ENCODE measurements around the gene RUNX2. TPM values are rescaled to one million over a fixed set of nuclear protein-coding genes. Genes with fewer than 3 reads are reported as not detected.

The RUNX2 gene
- total RNA-seq, 1 donor from 2014 or later, result 1.8 TPM

GRCh38 chr6:45487645-45488044 is 159.5 kb downstream of the RUNX2 start:
- intact Hi-C loops (cut with micrococcal nuclease), result loop anchor here (10.0 kb wide), 1 partner anchor 57 kb away; no protein-coding TSS in a partner anchor
- Mint-ChIP-seq H3K4me3 (no peak overlapping the region), H3K36me3 (ENCODE audit: low read depth) (no peaks in the 10 kb centered on the region), H3K27me3 (no peaks in the 10 kb centered on the region), H3K4me1 (peaks cover 27% of the 10 kb centered on the region), H3K9me3 (no peaks in the 10 kb centered on the region), H3K27ac (no peak overlapping the region)
- ATAC-seq (ENCODE audit: low read depth) (no peak), DNase-seq (no peak)
- POLR2A ChIA-PET, result no interaction called here
- no peak for TF ChIP-seq CTCF (IDR thresholded peaks at IDR 0.05)
- CTCF ChIA-PET, result no interaction called here

DNA sequence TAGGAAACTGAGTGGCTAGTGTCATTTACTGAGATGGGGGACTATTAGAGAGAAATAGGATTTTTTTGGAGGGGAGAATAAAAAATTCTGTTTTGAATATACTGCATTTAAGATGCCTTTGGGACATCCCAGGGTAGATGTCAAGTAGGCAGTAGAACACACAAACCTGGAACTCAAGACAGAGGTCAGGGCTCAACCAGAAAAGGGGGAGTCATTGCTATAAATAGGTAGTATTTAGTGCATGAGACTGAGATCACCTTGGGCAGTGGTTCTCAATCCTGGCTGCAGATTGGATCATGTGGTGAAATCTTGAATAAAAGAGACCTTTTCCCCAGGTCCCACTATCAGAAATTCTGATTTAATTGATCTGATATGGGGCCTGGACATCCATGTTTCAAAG is 160.1 kb downstream of the RUNX2 start:
- H3K36me3 Mint-ChIP-seq (ENCODE audit: low read depth), result no peaks in the 10 kb centered on the region
- H3K27ac Mint-ChIP-seq, result no peak overlapping the region
- ATAC-seq (ENCODE audit: low read depth) (no peak), DNase-seq (no peak)
- no peaks in the 10 kb centered on the region for H3K27me3 Mint-ChIP-seq
- intact Hi-C loops (cut with micrococcal nuclease), result loop anchor here (10.0 kb wide), 1 partner anchor 57 kb away; no protein-coding TSS in a partner anchor
- TF ChIP-seq CTCF (IDR thresholded peaks at IDR 0.05), result no peak
- ChIA-PET POLR2A (no interaction called here), CTCF (no interaction called here)
- H3K4me1 Mint-ChIP-seq, result peaks cover 27% of the 10 kb centered on the region
- no peaks in the 10 kb centered on the region for H3K9me3 Mint-ChIP-seq
- H3K4me3 Mint-ChIP-seq, result no peak overlapping the region

DNA sequence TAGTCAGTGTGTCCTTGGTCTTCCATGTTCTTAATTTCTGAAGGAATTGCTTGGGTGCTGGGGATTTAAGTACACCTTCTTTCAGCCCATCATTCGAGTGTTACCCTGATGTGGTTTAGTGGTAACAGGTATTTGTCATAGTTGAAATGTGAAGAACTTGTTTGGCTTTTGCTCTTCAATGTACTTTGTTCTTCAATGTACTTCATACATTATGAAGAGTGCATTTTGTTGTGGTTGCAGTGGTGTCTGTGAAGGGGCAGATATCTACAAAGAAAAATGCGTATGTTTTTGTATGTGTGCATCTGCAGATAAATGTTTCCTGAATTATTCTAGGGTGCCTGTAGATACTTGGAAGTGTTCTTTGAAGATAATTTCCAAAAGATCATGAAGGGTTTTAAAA is 160.8 kb downstream of the RUNX2 start:
- DNase-seq, result no peak
- no peak for TF ChIP-seq CTCF (IDR thresholded peaks at IDR 0.05)
- no peak for ATAC-seq (ENCODE audit: low read depth)
- CTCF ChIA-PET, result no interaction called here
- no peak overlapping the region for H3K4me3 Mint-ChIP-seq
- POLR2A ChIA-PET, result no interaction called here
- H3K27ac Mint-ChIP-seq, result no peak overlapping the region
- H3K4me1 Mint-ChIP-seq, result peaks cover 27% of the 10 kb centered on the region
- no peaks in the 10 kb centered on the region for H3K9me3 Mint-ChIP-seq
- intact Hi-C loops (cut with micrococcal nuclease), result loop anchor here (10.0 kb wide), 1 partner anchor 56 kb away; no protein-coding TSS in a partner anchor
- no peaks in the 10 kb centered on the region for H3K27me3 Mint-ChIP-seq
- no peaks in the 10 kb centered on the region for H3K36me3 Mint-ChIP-seq (ENCODE audit: low read depth)

DNA sequence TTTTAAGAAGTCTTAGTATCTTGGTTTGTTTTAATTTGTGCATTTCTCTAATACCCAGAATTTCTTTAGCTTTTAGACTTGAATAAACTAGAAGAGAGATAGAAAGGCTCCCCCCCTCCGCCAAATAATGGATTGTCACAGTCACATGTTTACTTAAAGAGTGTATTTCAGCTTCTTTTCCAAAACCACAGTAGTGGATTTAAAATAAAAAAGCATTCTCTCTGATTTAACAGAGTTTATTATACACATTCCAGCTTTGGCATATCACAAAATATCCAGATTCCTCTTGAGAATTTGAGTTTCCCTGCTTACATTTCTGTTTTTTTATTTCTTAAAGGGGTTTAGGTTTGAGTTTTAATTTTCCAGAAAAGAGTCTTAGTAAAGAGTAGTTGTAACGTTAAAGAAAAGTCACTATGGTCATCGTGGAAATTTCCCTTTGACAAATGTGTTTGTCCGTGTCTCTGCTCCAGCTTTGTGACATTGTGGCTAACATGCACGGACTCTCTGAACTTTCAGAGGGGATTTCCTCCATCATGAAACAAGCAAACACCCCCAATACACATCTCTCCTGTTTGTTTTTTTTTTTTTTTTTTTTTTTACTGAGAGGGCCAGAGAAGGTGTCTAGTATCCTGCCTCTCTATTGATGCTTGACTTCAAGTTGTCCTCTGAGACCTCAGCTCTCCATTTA is 163.1 kb downstream of the RUNX2 start:
- intact Hi-C loops (cut with micrococcal nuclease), result no loop called here
- Mint-ChIP-seq H3K4me1 (peaks cover 43% of the 10 kb centered on the region), H3K36me3 (ENCODE audit: low read depth) (no peaks in the 10 kb centered on the region), H3K4me3 (no peak overlapping the region), H3K27ac (no peak overlapping the region), H3K27me3 (no peaks in the 10 kb centered on the region), H3K9me3 (no peaks in the 10 kb centered on the region)
- POLR2A ChIA-PET, result no interaction called here
- ATAC-seq (ENCODE audit: low read depth), result no peak
- CTCF ChIA-PET, result interaction anchor here (1.1 kb wide), 1 partner anchor 10 kb away, joined by 3 read pairs; no protein-coding TSS in a partner anchor
- no peak for DNase-seq
- no peak for TF ChIP-seq CTCF (IDR thresholded peaks at IDR 0.05)

GRCh38 chr6:45491874-45492273 is 163.7 kb downstream of the RUNX2 start:
- DNase-seq (no peak), ATAC-seq (ENCODE audit: low read depth) (no peak)
- Mint-ChIP-seq H3K4me3 (no peak overlapping the region), H3K9me3 (no peaks in the 10 kb centered on the region), H3K27ac (no peak overlapping the region), H3K4me1 (peaks cover 45% of the 10 kb centered on the region), H3K27me3 (no peaks in the 10 kb centered on the region), H3K36me3 (ENCODE audit: low read depth) (no peaks in the 10 kb centered on the region)
- ChIA-PET CTCF (no interaction called here), POLR2A (no interaction called here)
- no peak for TF ChIP-seq CTCF (IDR thresholded peaks at IDR 0.05)
- intact Hi-C loops (cut with micrococcal nuclease), result no loop called here
